ENCODE results near the gene UBE3D. TPM values are rescaled to one million over a fixed set of nuclear protein-coding genes. Genes with fewer than 3 reads are reported as not detected.

Gene UBE3D
- total RNA-seq, 4 donors from 2014 or later, result 8.9 to 20.5 (median 13.1) TPM

GRCh38 chr6:82989736-82990290 lies 75.8 kb downstream of the UBE3D start:
- H3K27me3 ChIP-seq, result no peaks in the 10 kb centered on the region
- no peaks in the 10 kb centered on the region for H3K9me3 ChIP-seq
- no peak overlapping the region for H3K4me3 ChIP-seq
- TF ChIP-seq POLR2A (IDR thresholded peaks at IDR 0.05) (no peak), CTCF (IDR thresholded peaks at IDR 0.05) (no peak)
- DNase-seq, result no peak
- intact Hi-C loops (cut with DNase I; ENCODE audit: low total_unique reads), result no loop called here
- no peaks in the 10 kb centered on the region for H3K36me3 ChIP-seq
- peaks cover 0 to 5% of the 10 kb centered on the region in 2 donors for H3K4me1 ChIP-seq
- no peak overlapping the region for H3K27ac ChIP-seq

GRCh38 chr6:82988930-82989351 lies 76.7 kb downstream of the UBE3D start:
- Histone ChIP-seq H3K27ac (no peak overlapping the region), H3K27me3 (no peaks in the 10 kb centered on the region), H3K36me3 (no peaks in the 10 kb centered on the region), H3K4me3 (no peak overlapping the region), H3K9me3 (no peaks in the 10 kb centered on the region), H3K4me1 (peaks cover 0 to 5% of the 10 kb centered on the region in 2 donors)
- intact Hi-C loops (cut with DNase I; ENCODE audit: low total_unique reads), result no loop called here
- TF ChIP-seq POLR2A (IDR thresholded peaks at IDR 0.05) (no peak), CTCF (IDR thresholded peaks at IDR 0.05) (no peak)
- DNase-seq, result no peak

GRCh38 chr6:82987951-82988350 lies 77.7 kb downstream of the UBE3D start:
- Histone ChIP-seq H3K36me3 (no peaks in the 10 kb centered on the region), H3K9me3 (no peaks in the 10 kb centered on the region), H3K4me1 (peaks cover 0 to 5% of the 10 kb centered on the region in 2 donors), H3K27me3 (no peaks in the 10 kb centered on the region), H3K4me3 (no peak overlapping the region), H3K27ac (no peak overlapping the region)
- no peak for TF ChIP-seq CTCF (IDR thresholded peaks at IDR 0.05)
- no peak for TF ChIP-seq POLR2A (IDR thresholded peaks at IDR 0.05)
- no peak for DNase-seq
- intact Hi-C loops (cut with DNase I; ENCODE audit: low total_unique reads), result no loop called here

- H3K9me3 ChIP-seq, result no peaks in the 10 kb centered on the region
- H3K27me3 ChIP-seq, result no peaks in the 10 kb centered on the region
- H3K27ac ChIP-seq, result no peak overlapping the region
- H3K4me3 ChIP-seq, result no peak overlapping the region
- TF ChIP-seq POLR2A (IDR thresholded peaks at IDR 0.05), result no peak
- TF ChIP-seq CTCF (IDR thresholded peaks at IDR 0.05), result no peak
- no peak for DNase-seq
- no peaks in the 10 kb centered on the region for H3K36me3 ChIP-seq
- peaks cover 0 to 5% of the 10 kb centered on the region in 2 donors for H3K4me1 ChIP-seq
- intact Hi-C loops (cut with DNase I; ENCODE audit: low total_unique reads), result no loop called here
Measured at GRCh38 chr6:82987416-82987815, 78.2 kb downstream of the UBE3D start.

GRCh38 chr6:82984720-82985119 lies 80.9 kb downstream of the UBE3D start:
- intact Hi-C loops (cut with DNase I; ENCODE audit: low total_unique reads), result no loop called here
- no peak overlapping the region for H3K27ac ChIP-seq
- H3K9me3 ChIP-seq, result no peaks in the 10 kb centered on the region
- TF ChIP-seq CTCF (IDR thresholded peaks at IDR 0.05), result no peak
- TF ChIP-seq POLR2A (IDR thresholded peaks at IDR 0.05), result no peak
- no peaks in the 10 kb centered on the region for H3K27me3 ChIP-seq
- no peak overlapping the region for H3K4me3 ChIP-seq
- no peaks in the 10 kb centered on the region for H3K4me1 ChIP-seq
- no peak for DNase-seq
- no peaks in the 10 kb centered on the region for H3K36me3 ChIP-seq

Data from uterus (tissue), 4 donors.